ENCODE results near the gene BPIFB2. TPM values are rescaled to one million over a fixed set of nuclear protein-coding genes. Genes with fewer than 3 reads are reported as not detected.

BPIFB2 gene
- total RNA-seq, 1 experiment from 2014 or later, result 0.15 TPM

DNA sequence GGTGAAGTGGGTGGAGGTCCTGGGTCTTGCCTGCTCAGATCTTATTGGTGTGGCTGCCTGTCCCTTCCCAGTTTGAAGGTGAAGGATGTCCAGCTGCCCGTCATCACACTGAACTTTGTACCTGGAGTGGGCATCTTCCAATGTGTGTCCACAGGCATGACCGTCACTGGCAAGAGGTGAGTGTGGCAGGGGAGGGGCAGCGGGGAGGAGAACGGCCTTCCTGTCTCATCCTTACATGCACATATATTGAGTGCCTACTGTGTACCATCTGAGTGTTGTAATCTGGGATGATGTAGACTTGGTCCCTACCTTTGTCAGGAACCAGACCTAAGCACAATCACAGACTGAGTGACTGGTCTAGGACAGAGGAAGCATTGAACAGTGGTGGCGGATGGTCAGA, 26.6 kb downstream of the BPIFB2 start:
- CTCF ChIA-PET, result no interaction called here
- Histone ChIP-seq H3K36me3 (ENCODE audit: control insufficient read depth in 1 of 2, insufficient read depth in 2 of 2, low read length in 2 of 2) (no peaks in the 10 kb centered on the region), H3K4me3 (replicated peaks in 1 of 2; ENCODE audit: low read depth in 1 of 2, low read length in 2 of 2) (no peak overlapping the region), H3K9me2 (ENCODE audit: insufficient read depth) (no peaks in the 10 kb centered on the region), H3K4me2 (ENCODE audit: low read length) (no peak overlapping the region), H3K4me1 (ENCODE audit: control insufficient read depth in 1 of 2, insufficient read depth in 2 of 2, low read length in 2 of 2) (no peaks in the 10 kb centered on the region), H3K9me3 (ENCODE audit: control insufficient read depth in 1 of 2, insufficient read depth in 1 of 2, low read depth in 1 of 2, low read length in 2 of 2) (no peaks in the 10 kb centered on the region), H2AFZ (ENCODE audit: low read depth, low read length, poor library complexity, severe bottlenecking) (no peak overlapping the region), H3K9ac (ENCODE audit: low read length) (no peak overlapping the region), H4K20me1 (ENCODE audit: insufficient read depth) (no peaks in the 10 kb centered on the region), H3K27ac (ENCODE audit: low read depth, low read length) (no peak overlapping the region), H3K27me3 (ENCODE audit: insufficient read depth, low read length) (peaks cover 30% of the 10 kb centered on the region; the same call in 1 of the 2 replicates), H3K79me2 (ENCODE audit: insufficient read depth, low read length) (no peaks in the 10 kb centered on the region)
- BruUV-seq (replicated peaks), result no TSS peak
- intact Hi-C loops (cut with micrococcal nuclease), result no loop called here
- TF ChIP-seq ZBTB33 (IDR thresholded peaks at IDR 0.05; ENCODE audit: extremely low read depth, insufficient replicate concordance, low read length), result no peak
- TF ChIP-seq, protein P1, sequence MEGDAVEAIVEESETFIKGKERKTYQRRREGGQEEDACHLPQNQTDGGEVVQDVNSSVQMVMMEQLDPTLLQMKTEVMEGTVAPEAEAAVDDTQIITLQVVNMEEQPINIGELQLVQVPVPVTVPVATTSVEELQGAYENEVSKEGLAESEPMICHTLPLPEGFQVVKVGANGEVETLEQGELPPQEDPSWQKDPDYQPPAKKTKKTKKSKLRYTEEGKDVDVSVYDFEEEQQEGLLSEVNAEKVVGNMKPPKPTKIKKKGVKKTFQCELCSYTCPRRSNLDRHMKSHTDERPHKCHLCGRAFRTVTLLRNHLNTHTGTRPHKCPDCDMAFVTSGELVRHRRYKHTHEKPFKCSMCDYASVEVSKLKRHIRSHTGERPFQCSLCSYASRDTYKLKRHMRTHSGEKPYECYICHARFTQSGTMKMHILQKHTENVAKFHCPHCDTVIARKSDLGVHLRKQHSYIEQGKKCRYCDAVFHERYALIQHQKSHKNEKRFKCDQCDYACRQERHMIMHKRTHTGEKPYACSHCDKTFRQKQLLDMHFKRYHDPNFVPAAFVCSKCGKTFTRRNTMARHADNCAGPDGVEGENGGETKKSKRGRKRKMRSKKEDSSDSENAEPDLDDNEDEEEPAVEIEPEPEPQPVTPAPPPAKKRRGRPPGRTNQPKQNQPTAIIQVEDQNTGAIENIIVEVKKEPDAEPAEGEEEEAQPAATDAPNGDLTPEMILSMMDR (IDR thresholded peaks at IDR 0.05 in 2 of 3, conservative IDR thresholded peaks at IDR 0.05 in 1 of 3; ENCODE audit: borderline replicate concordance in 1 of 3, insufficient read depth in 1 of 3, low read depth in 2 of 3, low read length in 2 of 3), result no peak
- ATAC-seq (no peak), DNase-seq (ENCODE audit: low read depth, low spot score) (no peak)
- POLR2A ChIA-PET, result no interaction called here
- RAD21 ChIA-PET (ENCODE audit: low non-redundant PET in 1 of 2, low total read pairs in 2 of 2, uncharacterized antibody in 2 of 2, unreplicated experiment in 2 of 2), result no interaction called here

DNA sequence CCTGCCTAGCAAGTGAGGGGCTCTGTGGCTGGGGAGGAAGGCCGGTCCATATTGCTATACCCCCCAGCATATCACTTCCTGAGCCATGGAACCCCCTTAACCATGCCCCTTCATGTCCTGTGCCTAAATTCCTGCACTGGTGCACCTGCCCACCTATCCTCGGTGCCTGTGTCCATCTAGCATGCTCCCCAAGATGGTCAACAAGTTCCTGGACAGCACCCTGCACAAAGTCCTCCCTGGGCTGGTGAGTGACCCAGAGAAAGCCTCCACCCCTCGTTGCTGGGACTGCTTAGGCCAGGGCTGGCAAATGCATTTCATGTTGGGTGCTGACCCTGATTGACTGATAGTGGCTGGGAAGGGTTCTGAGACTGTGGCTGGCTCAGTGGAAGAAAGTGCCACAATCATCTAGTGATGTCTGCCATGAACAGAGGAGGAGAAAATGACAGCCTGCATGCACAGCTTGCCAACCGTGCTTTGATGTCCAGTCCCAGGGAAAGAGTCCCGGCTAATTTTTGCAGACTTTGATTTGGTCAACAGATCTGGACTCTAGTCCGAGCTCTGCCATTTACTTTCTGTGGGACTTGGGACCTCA, 27.5 kb downstream of the BPIFB2 start:
- Histone ChIP-seq H3K9me3 (ENCODE audit: control insufficient read depth in 1 of 2, insufficient read depth in 1 of 2, low read depth in 1 of 2, low read length in 2 of 2) (no peaks in the 10 kb centered on the region), H3K27ac (ENCODE audit: low read depth, low read length) (no peak overlapping the region), H3K9ac (ENCODE audit: low read length) (no peak overlapping the region), H3K4me3 (replicated peaks in 1 of 2; ENCODE audit: low read depth in 1 of 2, low read length in 2 of 2) (no peak overlapping the region), H3K4me2 (ENCODE audit: low read length) (no peak overlapping the region), H3K4me1 (ENCODE audit: control insufficient read depth in 1 of 2, insufficient read depth in 2 of 2, low read length in 2 of 2) (no peaks in the 10 kb centered on the region), H4K20me1 (ENCODE audit: insufficient read depth) (no peaks in the 10 kb centered on the region), H3K79me2 (ENCODE audit: insufficient read depth, low read length) (no peaks in the 10 kb centered on the region), H3K36me3 (ENCODE audit: control insufficient read depth in 1 of 2, insufficient read depth in 2 of 2, low read length in 2 of 2) (no peaks in the 10 kb centered on the region), H3K9me2 (ENCODE audit: insufficient read depth) (no peaks in the 10 kb centered on the region), H2AFZ (ENCODE audit: low read depth, low read length, poor library complexity, severe bottlenecking) (no peak overlapping the region), H3K27me3 (ENCODE audit: insufficient read depth, low read length) (peaks cover 31% of the 10 kb centered on the region; the same call in 1 of the 2 replicates)
- intact Hi-C loops (cut with micrococcal nuclease), result no loop called here
- ChIA-PET CTCF (no interaction called here), RAD21 (ENCODE audit: low non-redundant PET in 1 of 2, low total read pairs in 2 of 2, uncharacterized antibody in 2 of 2, unreplicated experiment in 2 of 2) (no interaction called here), POLR2A (no interaction called here)
- no peak for DNase-seq (ENCODE audit: low read depth, low spot score)
- BruUV-seq (replicated peaks), result no TSS peak
- no peak for ATAC-seq
- no peak for TF ChIP-seq POLR2A (IDR thresholded peaks at IDR 0.05; ENCODE audit: borderline replicate concordance, extremely low read depth, insufficient read depth, insufficient read length)
- no peak for TF ChIP-seq RAD21 (IDR thresholded peaks at IDR 0.05; ENCODE audit: low read depth)
- TF ChIP-seq TCF7L2 (IDR thresholded peaks at IDR 0.05; ENCODE audit: borderline replicate concordance, extremely low read depth, insufficient read depth, insufficient read length), result no peak
- no peak for TF ChIP-seq EZH2 (IDR thresholded peaks at IDR 0.05)
- TF ChIP-seq ATF3 (IDR thresholded peaks at IDR 0.05), result no peak
- TF ChIP-seq, protein P1 (IDR thresholded peaks at IDR 0.05 in 2 of 3, conservative IDR thresholded peaks at IDR 0.05 in 1 of 3; ENCODE audit: borderline replicate concordance in 1 of 3, insufficient read depth in 1 of 3, low read depth in 2 of 3, low read length in 2 of 3), result no peak
- no peak for TF ChIP-seq FOSL1 (IDR thresholded peaks at IDR 0.05; ENCODE audit: low read depth)
- TF ChIP-seq SIN3A (IDR thresholded peaks at IDR 0.05; ENCODE audit: low read depth), result no peak
- TF ChIP-seq ZBTB33 (IDR thresholded peaks at IDR 0.05; ENCODE audit: extremely low read depth, insufficient replicate concordance, low read length), result no peak

Measured in HCT116 (cell line).